Motor neuron (in vitro differentiated cells): ENCODE results near the gene NAGS. TPM values are rescaled to one million over a fixed set of nuclear protein-coding genes. Genes with fewer than 3 reads are reported as not detected.
A peak's percentile ranks its signal among the peaks of the same experiment; 100 is the strongest.
"Not testable (repeated sequence)": the region's sequence is repeated elsewhere in the genome, so short reads cannot be mapped to it uniquely, and the experiment has no call there.

Experiments
- ATAC-seq, 8 experiments: fragments of 200-7000 bp; cut with Tn5 transposase; replicated peaks in 6 of 8; 2 replicates each; pipeline ENCODE4 v1.8.0; 2021; ENCODE audit warnings: mild to moderate bottlenecking in 8 of 8, moderate library complexity in 8 of 8
- H3K27ac ChIP-seq, 2 donors: fragments of 250-450 bp; sonication (Bioruptor Pico); 2 replicates each; pipeline ENCODE4 v1.9.0; 2021; ENCODE audit warnings: antibody characterized with exemption in 2 of 2, mild to moderate bottlenecking in 2 of 2, moderate library complexity in 1 of 2
- H3K4me1 ChIP-seq, 2 donors: fragments of 250-450 bp; sonication (Bioruptor Pico); replicated peaks in 1 of 2; 2 replicates each; pipeline ENCODE4 v1.6.1; 2021; ENCODE audit warnings: antibody characterized with exemption in 2 of 2, mild to moderate bottlenecking in 2 of 2, moderate library complexity in 1 of 2
- H3K4me3 ChIP-seq, 5 donors: fragments of 250-450 bp; sonication (Bioruptor Pico); 2 replicates each; pipeline ENCODE4 v1.9.0; 2021; ENCODE audit warnings: antibody characterized with exemption in 5 of 5, mild to moderate bottlenecking in 5 of 5, moderate library complexity in 4 of 5
- WGBS, 10 experiments: fragments of 450-650 bp; shearing (Covaris generic); methylation state at CpG; one replicate each; pipeline ENCODE4 v1.0.0; 2022; 5-methylcytosine and 5-hydroxymethylcytosine counted together
- in situ Hi-C, 9 experiments: fragments of 400-800 bp; cut with MboI; loops; one replicate each; pipeline ENCODE4 v1.15.0; 2021; ENCODE audit warnings: low sequenced_read_pairs in 9 of 9, low pct_unique_long_range_greater_than_20kb in 2 of 9; ENCODE audit not compliant: unreplicated experiment in 9 of 9
- total RNA-seq, 8 experiments: library from RNA; unstranded; fragments of 300-600 nt; gene quantifications; 2 replicates each; pipeline versions ENCODE4 v1.2.3 to v1.2.4, GENCODE V29; 2022

Gene NAGS, protein sequence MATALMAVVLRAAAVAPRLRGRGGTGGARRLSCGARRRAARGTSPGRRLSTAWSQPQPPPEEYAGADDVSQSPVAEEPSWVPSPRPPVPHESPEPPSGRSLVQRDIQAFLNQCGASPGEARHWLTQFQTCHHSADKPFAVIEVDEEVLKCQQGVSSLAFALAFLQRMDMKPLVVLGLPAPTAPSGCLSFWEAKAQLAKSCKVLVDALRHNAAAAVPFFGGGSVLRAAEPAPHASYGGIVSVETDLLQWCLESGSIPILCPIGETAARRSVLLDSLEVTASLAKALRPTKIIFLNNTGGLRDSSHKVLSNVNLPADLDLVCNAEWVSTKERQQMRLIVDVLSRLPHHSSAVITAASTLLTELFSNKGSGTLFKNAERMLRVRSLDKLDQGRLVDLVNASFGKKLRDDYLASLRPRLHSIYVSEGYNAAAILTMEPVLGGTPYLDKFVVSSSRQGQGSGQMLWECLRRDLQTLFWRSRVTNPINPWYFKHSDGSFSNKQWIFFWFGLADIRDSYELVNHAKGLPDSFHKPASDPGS
- total RNA-seq: 1 to 10 TPM in 6 of 8 experiments, under 1 TPM in 2; 0.31 to 3.4 (median 1.4) TPM

DNA sequence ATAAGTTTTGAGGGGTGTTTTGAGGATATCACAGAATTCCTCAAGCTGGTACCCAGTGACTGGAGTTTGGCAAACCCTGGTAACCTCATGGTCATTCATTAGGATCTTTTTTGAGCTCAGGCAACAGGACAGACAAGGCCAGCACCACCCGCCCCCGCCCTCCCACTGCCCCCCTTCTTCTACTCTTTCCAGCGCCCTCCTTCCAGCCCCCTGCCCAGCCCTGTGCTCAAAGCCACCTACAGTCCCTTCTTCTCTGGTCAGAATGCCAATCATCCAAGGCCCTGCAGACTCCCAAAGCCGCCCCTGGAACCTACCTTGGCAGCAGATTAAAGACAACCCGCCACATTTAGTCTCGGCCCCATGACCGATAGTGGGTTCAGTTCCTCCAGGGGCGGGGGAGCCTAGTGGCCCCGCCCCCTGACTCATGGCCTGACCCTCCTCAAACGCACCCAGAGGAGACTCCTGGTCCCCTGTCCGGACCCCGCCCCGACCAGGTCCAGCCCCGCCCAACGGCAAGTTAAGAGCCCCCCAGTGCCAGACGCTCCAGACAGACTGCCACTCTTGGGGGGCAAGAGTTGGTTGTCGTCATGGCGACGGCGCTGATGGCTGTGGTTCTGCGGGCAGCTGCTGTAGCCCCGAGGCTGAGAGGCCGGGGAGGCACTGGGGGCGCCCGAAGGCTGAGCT, at the start of gene NAGS:
Gene NAGS, plus strand, starts transcription at position 546 of the 684 bp plus-strand sequence. Its CDS starts 42 bp downstream, at position 588.
- Histone ChIP-seq H3K27ac (no peak within 1 kb of the TSS), H3K4me3 (peak within 1 kb of the TSS in 3 of 5 donors; percentile 3 to 59 (median 12)), H3K4me1 (peaks cover 11 to 13% of the 10 kb centered on the region in 2 donors)
- 20% methylated on average over 1 of the region's 25 CpGs; no CpG with 5 or more reads in 9 of the 10 experiments for WGBS, 10 experiments
- in situ Hi-C loops: no loop called here
- ATAC-seq: peak in 4 of 8 experiments; percentile 5 to 29 (median 16)

DNA sequence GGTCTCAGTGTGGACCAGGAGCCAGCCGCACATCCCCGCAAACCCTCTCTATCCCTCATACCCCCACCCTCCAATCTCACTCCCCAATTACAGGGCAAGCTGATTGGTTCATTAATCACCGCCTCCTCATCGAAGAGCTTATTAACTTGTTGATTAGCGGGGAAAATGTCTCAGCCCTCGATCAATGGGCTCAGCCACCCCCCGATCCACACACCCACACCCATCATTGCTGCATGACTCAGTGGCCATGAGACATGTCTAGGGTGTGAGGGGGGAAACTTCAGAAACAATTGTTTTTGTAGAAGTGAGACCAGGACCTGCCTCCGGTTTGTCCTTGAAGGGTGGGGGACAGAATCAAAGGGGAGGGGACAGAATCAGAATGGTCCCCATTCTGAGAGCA, 48.2 kb upstream of the NAGS start:
- in situ Hi-C loops: no loop called here
- Histone ChIP-seq H3K27ac (no peak overlapping the region), H3K4me3 (no peak overlapping the region), H3K4me1 (peaks cover 0 to 3% of the 10 kb centered on the region in 2 donors)
- WGBS, 10 experiments: 20% methylated on average over 1 of the region's 8 CpGs; no CpG with 5 or more reads in 9 of the 10 experiments
- no peak for ATAC-seq

DNA sequence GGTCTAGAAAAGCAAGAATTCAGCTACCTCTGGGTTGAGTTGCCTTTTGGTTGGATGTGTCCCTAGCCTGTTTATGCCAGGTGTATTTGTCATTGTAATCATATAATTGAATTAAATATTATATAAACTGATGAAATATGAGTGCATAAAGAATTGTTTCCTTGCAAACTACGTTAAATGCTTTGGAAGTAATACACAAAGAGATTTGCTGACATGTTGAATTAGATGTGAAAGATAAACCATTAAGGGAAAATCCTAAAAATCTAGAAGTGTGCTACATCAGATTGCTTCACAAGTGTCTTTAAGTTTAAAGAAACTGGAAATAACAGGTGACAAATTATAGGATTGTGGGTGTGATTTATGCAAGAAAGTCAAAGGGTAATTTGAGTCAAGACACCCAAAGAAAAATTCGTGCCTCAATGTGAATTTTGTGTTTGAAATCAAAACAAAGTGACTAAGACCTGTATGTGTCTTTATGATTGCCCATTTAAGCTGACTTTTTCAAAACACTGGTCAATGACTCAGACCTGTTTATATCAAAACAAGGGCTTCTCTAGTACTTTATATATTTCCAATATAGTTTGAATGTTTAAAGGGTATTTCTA, 45.6 kb upstream of the NAGS start:
- in situ Hi-C loops: no loop called here
- WGBS, 10 experiments: 0 to 88% (median 40%) methylated on average over 1 to 2 of the region's 2 CpGs
- no peak overlapping the region for H3K4me3 ChIP-seq
- no peaks in the 10 kb centered on the region for H3K4me1 ChIP-seq
- H3K27ac ChIP-seq: no peak overlapping the region
- ATAC-seq: no peak

GRCh38 chr17:43961292-43961691, 43.1 kb upstream of the NAGS start:
- in situ Hi-C loops, H3K4me1 ChIP-seq, H3K4me3 ChIP-seq, ATAC-seq, H3K27ac ChIP-seq: not testable (repeated sequence)
- WGBS, 10 experiments: 33 to 100% (median 83%) methylated on average over 1 to 5 of the region's 6 CpGs; no CpG with 5 or more reads in 1 of the 10 experiments

DNA sequence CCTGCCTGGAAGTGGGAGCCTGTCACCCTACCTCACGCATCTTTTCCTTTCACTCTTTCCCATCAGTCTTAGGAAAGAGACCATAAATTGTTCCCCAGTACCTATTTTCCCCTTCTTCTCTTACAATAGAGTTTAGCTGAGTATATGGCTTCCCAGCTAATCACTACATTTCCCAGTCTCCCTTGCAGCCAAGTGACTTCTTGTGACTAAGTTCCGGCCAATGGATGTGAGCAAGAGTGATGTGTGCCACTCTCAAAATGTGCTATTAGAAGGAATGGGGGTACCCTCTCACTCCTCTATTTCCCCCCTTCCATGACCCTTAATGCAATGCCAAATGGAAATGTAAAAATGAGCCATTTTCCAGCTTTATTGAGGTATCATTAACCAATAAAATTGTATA, 42.5 kb upstream of the NAGS start:
- in situ Hi-C loops: no loop called here
- 60 to 100% (median 80%) methylated on average over 1 to 2 of the region's 2 CpGs; no CpG with 5 or more reads in 2 of the 10 experiments for WGBS, 10 experiments
- ATAC-seq: no peak
- Histone ChIP-seq H3K27ac (no peak overlapping the region), H3K4me1 (no peaks in the 10 kb centered on the region), H3K4me3 (no peak overlapping the region)

DNA sequence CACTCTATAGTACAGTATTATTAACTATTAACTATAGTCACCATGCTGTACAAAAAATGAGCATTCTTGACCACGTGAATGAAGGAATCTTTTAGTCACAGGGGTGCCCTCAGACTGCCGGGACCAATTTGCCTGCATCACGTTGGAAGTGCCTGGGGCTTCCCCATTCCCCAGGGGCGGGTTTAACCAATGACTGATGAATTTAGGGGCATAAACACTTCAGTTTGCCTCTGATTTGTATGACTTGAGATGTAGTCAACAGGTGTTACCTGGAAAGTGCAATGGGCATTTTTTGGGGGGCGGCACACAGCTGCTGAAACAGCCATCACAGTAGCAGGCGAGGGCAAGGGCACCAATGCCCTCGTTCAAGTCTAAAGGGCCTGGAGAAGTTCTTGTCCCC, 41.9 kb upstream of the NAGS start:
- peak in 1 of 8 experiments; percentile 16 for ATAC-seq
- no peaks in the 10 kb centered on the region for H3K4me1 ChIP-seq
- in situ Hi-C loops: no loop called here
- WGBS, 10 experiments: 17 to 100% (median 58%) methylated on average over 1 to 7 of the region's 7 CpGs; no CpG with 5 or more reads in 3 of the 10 experiments
- H3K4me3 ChIP-seq: no peak overlapping the region
- H3K27ac ChIP-seq: no peak overlapping the region

GRCh38 chr17:43966276-43966675, 38.1 kb upstream of the NAGS start:
- Histone ChIP-seq H3K4me1 (no peaks in the 10 kb centered on the region), H3K27ac (no peak overlapping the region), H3K4me3 (no peak overlapping the region)
- in situ Hi-C loops: no loop called here
- ATAC-seq: no peak
- WGBS, 10 experiments: 70 to 100% (median 85%) methylated on average over 1 to 3 of the region's 3 CpGs; no CpG with 5 or more reads in 4 of the 10 experiments

GRCh38 chr17:43967251-43967875, 37.1 kb upstream of the NAGS start:
- Histone ChIP-seq H3K27ac (no peak overlapping the region), H3K4me1 (no peaks in the 10 kb centered on the region), H3K4me3 (no peak overlapping the region)
- 0 to 90% (median 70%) methylated on average over 1 to 8 of the region's 9 CpGs; no CpG with 5 or more reads in 1 of the 10 experiments for WGBS, 10 experiments
- in situ Hi-C loops: no loop called here
- ATAC-seq: peak in 2 of 8 experiments; percentile 46 to 68

- Histone ChIP-seq H3K4me3 (no peak overlapping the region), H3K4me1 (peaks cover 4 to 9% of the 10 kb centered on the region in 2 donors), H3K27ac (no peak overlapping the region)
- in situ Hi-C loops: no loop called here
- WGBS, 10 experiments: 7 to 100% (median 79%) methylated on average over 1 to 4 of the region's 4 CpGs; no CpG with 5 or more reads in 1 of the 10 experiments
- peak in 1 of 8 experiments; percentile 49 for ATAC-seq
Measured at GRCh38 chr17:43970366-43970765, 34.1 kb upstream of the NAGS start.

DNA sequence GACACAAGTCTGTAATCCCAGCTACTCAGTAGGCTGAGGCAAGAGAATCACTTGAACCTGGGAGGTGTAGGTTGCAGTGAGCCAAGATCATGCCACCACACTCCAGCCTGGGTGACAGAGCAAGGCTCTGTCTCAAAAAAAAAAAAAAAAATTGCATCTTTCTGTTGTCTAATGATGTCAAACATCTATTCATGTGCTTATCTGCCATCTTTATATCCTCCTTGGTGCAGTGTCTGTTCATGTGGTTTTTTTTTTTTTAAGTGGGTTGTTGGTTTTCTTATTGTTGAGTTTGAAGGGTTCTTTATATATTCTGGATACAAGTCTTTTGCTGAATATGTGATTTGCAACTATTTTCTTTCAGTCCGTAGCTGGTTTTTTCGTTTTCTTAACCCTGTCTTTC, 33.0 kb upstream of the NAGS start:
- H3K27ac ChIP-seq, in situ Hi-C loops, H3K4me1 ChIP-seq, ATAC-seq, H3K4me3 ChIP-seq: not testable (repeated sequence)
- WGBS, 10 experiments: 32 to 80% (median 45%) methylated on average over 1 to 2 of the region's 2 CpGs; no CpG with 5 or more reads in 1 of the 10 experiments

DNA sequence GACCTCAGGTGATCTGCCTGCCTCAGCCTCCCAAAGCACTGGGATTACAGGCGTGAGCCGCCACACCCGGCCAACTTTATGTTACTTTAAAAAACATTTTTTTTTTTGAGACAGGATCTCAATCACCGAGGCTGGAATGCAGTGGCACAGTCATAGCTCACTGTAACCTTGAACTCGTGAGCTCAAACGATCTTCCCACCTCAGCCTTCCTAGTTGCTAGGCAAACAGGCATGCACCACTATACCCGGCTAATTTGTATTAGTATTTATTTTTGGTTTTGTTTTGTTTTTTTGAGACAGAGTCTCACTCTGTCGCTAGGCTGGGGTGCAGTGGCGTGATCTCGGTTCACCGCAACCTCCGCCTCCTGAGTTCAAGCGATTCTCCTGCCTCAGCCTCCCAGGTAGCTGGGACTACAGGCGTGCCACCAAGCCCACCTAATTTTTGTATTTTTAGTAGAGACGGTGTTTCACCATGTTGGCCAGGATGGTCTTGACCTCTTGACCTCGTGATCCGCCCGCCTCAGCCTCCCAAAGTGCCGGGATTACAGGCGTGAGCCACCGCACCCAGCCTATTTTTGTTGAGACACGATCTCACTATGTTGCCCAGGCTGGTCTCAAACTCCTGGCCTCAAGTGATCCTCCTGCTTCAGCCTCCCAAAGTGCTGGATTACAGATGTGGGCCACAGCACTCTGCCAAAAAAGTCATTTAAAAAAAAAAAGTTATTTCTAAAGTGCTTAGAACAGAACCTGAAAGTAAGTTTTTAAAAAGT, 31.8 kb upstream of the NAGS start:
- ATAC-seq, H3K4me3 ChIP-seq, H3K27ac ChIP-seq, in situ Hi-C loops, H3K4me1 ChIP-seq: not testable (repeated sequence)
- 58 to 97% (median 81%) methylated on average over 2 to 20 of the region's 22 CpGs; no CpG with 5 or more reads in 1 of the 10 experiments for WGBS, 10 experiments
